ENCODE measurements around the gene IQCN. TPM values are rescaled to one million over a fixed set of nuclear protein-coding genes. Genes with fewer than 3 reads are reported as not detected.

The IQCN gene
- polyA plus RNA-seq, 3 donors = 6.5 to 13.0 (median 12.5) TPM

- DNase-seq = no peak
These were observed 34.7 kb upstream of the IQCN start for GRCh38 chr19:18308948-18309325.

- no peak for DNase-seq
These were observed 34.0 kb upstream of the IQCN start for GRCh38 chr19:18308051-18308947.

- DNase-seq = no peak
These were observed 33.0 kb upstream of the IQCN start for GRCh38 chr19:18307271-18307681.

GRCh38 chr19:18306888-18307260 is 32.6 kb upstream of the IQCN start:
- no peak for DNase-seq

GRCh38 chr19:18306209-18306887 is 32.1 kb upstream of the IQCN start:
- DNase-seq = no peak

GRCh38 chr19:18304458-18305310 is 30.4 kb upstream of the IQCN start:
- peak; percentile 79 for DNase-seq

- no peak for DNase-seq
These were observed 29.9 kb upstream of the IQCN start for GRCh38 chr19:18304208-18304457.

- no peak for DNase-seq
These were observed 27.5 kb upstream of the IQCN start for GRCh38 chr19:18301718-18302111.

- no peak for DNase-seq
These were observed 26.9 kb upstream of the IQCN start for GRCh38 chr19:18300930-18301717.

GRCh38 chr19:18299654-18300053 is 25.4 kb upstream of the IQCN start:
- no peak for DNase-seq

GRCh38 chr19:18298601-18299000 is 24.3 kb upstream of the IQCN start:
- DNase-seq = no peak

GRCh38 chr19:18297308-18297707 is 23.1 kb upstream of the IQCN start:
- no peak for DNase-seq

GRCh38 chr19:18295034-18295451 is 20.8 kb upstream of the IQCN start:
- DNase-seq = no peak

GRCh38 chr19:18294467-18294864 is 20.2 kb upstream of the IQCN start:
- DNase-seq = no peak

GRCh38 chr19:18293642-18294466 is 19.6 kb upstream of the IQCN start:
- DNase-seq = no peak

GRCh38 chr19:18292810-18293641 is 18.8 kb upstream of the IQCN start:
- DNase-seq = peak; percentile 85

- no peak for DNase-seq
These were observed 18.2 kb upstream of the IQCN start for GRCh38 chr19:18292462-18292809.

- DNase-seq = peak; percentile 90
These were observed 17.6 kb upstream of the IQCN start for GRCh38 chr19:18291590-18292461.

- DNase-seq = no peak
These were observed 16.8 kb upstream of the IQCN start for GRCh38 chr19:18291019-18291524.
